ENCODE results near the gene SPEF2. TPM values are rescaled to one million over a fixed set of nuclear protein-coding genes. Genes with fewer than 3 reads are reported as not detected.

SPEF2 gene
- total RNA-seq, 1 experiment from 2014 or later, result 0.15 TPM

DNA sequence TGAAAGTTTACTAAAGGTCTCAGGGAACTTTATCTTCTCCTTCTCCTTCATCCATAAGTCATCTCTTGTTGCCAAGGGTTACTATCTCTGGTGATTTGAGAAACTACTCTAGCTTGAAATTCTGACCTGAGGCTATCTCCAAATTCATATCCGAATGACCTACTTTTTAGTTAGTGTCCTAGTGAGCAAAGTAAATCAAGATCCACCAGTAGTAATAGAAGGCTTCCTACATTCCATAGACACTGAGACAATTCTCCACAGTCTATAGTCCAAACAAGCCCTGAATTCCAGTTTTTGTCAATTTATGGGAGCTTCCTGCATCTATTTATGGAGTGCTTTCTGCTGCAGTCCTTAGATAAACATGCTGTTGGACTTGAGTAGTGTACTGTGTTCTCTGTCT lies 244.1 kb downstream of the SPEF2 start (continued):
- TF ChIP-seq, protein P1, sequence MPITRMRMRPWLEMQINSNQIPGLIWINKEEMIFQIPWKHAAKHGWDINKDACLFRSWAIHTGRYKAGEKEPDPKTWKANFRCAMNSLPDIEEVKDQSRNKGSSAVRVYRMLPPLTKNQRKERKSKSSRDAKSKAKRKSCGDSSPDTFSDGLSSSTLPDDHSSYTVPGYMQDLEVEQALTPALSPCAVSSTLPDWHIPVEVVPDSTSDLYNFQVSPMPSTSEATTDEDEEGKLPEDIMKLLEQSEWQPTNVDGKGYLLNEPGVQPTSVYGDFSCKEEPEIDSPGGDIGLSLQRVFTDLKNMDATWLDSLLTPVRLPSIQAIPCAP (CRISPR knock-in tag; IDR thresholded peaks at IDR 0.05), result no peak
- TF ChIP-seq, protein P2, sequence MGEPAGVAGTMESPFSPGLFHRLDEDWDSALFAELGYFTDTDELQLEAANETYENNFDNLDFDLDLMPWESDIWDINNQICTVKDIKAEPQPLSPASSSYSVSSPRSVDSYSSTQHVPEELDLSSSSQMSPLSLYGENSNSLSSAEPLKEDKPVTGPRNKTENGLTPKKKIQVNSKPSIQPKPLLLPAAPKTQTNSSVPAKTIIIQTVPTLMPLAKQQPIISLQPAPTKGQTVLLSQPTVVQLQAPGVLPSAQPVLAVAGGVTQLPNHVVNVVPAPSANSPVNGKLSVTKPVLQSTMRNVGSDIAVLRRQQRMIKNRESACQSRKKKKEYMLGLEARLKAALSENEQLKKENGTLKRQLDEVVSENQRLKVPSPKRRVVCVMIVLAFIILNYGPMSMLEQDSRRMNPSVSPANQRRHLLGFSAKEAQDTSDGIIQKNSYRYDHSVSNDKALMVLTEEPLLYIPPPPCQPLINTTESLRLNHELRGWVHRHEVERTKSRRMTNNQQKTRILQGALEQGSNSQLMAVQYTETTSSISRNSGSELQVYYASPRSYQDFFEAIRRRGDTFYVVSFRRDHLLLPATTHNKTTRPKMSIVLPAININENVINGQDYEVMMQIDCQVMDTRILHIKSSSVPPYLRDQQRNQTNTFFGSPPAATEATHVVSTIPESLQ (CRISPR knock-in tag; IDR thresholded peaks at IDR 0.05), result no peak
- no peak for TF ChIP-seq CREB1 (CRISPR knock-in tag; IDR thresholded peaks at IDR 0.05)
- TF ChIP-seq ZNF396 (CRISPR knock-in tag; IDR thresholded peaks at IDR 0.05; ENCODE audit: borderline replicate concordance), result no peak
- TF ChIP-seq, protein P3, sequence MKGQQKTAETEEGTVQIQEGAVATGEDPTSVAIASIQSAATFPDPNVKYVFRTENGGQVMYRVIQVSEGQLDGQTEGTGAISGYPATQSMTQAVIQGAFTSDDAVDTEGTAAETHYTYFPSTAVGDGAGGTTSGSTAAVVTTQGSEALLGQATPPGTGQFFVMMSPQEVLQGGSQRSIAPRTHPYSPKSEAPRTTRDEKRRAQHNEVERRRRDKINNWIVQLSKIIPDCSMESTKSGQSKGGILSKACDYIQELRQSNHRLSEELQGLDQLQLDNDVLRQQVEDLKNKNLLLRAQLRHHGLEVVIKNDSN (CRISPR knock-in tag; IDR thresholded peaks at IDR 0.05), result no peak
- no peak for TF ChIP-seq TCF7 (CRISPR knock-in tag; IDR thresholded peaks at IDR 0.05; ENCODE audit: low read depth)
- TF ChIP-seq HMGA2 (CRISPR knock-in tag; IDR thresholded peaks at IDR 0.05), result no peak

DNA sequence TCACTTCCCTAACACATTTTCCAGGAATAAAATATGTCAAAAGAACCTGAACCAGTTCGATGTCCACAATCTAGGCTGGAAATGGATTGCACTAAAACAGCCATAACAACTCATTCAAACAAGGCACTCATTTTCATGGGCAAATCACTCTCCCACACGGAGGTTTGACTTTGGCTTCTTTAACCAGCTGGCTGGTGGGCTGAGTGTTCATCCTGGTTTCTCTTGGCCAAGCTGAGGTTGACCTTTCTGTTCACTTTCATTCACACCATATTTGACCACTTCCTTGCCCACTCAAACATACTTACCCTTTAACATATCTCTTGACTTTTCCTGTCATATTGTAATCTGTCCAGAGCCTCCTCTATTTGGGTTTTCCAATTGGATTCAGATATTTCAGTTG lies 244.5 kb downstream of the SPEF2 start:
- ChIA-PET POLR2A (no interaction called here), CTCF (no interaction called here)
- H3K27me3 Mint-ChIP-seq (ENCODE audit: low read depth), result peaks cover 3% of the 10 kb centered on the region; the same call in 1 of the 2 replicates
- ATAC-seq (no peak), DNase-seq (ENCODE audit: low spot score) (no peak)
- H3K27ac Mint-ChIP-seq, result no peak overlapping the region
- H3K4me1 Mint-ChIP-seq, result peaks cover 37% of the 10 kb centered on the region
- H3K36me3 Mint-ChIP-seq, result peaks cover 6% of the 10 kb centered on the region; the same call in 1 of the 2 replicates
- H3K4me3 Mint-ChIP-seq, result no peak overlapping the region
- peaks cover 26% of the 10 kb centered on the region for H3K9me3 Mint-ChIP-seq
- no peak for TF ChIP-seq MXD4 (CRISPR knock-in tag; IDR thresholded peaks at IDR 0.05; ENCODE audit: borderline replicate concordance)
- TF ChIP-seq NR3C1 (CRISPR knock-in tag; conservative IDR thresholded peaks at IDR 0.05; ENCODE audit: low read depth), result no peak
- TF ChIP-seq, protein P2 (CRISPR knock-in tag; IDR thresholded peaks at IDR 0.05), result no peak
- TF ChIP-seq, protein P4, sequence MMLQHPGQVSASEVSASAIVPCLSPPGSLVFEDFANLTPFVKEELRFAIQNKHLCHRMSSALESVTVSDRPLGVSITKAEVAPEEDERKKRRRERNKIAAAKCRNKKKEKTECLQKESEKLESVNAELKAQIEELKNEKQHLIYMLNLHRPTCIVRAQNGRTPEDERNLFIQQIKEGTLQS (CRISPR knock-in tag; conservative IDR thresholded peaks at IDR 0.05), result no peak
- TF ChIP-seq EMX1 (CRISPR knock-in tag; IDR thresholded peaks at IDR 0.05), result no peak
- TF ChIP-seq GTF2I (CRISPR knock-in tag; conservative IDR thresholded peaks at IDR 0.05), result no peak
- no peak for TF ChIP-seq GABPB1 (CRISPR knock-in tag; IDR thresholded peaks at IDR 0.05)
- TF ChIP-seq, protein P5, sequence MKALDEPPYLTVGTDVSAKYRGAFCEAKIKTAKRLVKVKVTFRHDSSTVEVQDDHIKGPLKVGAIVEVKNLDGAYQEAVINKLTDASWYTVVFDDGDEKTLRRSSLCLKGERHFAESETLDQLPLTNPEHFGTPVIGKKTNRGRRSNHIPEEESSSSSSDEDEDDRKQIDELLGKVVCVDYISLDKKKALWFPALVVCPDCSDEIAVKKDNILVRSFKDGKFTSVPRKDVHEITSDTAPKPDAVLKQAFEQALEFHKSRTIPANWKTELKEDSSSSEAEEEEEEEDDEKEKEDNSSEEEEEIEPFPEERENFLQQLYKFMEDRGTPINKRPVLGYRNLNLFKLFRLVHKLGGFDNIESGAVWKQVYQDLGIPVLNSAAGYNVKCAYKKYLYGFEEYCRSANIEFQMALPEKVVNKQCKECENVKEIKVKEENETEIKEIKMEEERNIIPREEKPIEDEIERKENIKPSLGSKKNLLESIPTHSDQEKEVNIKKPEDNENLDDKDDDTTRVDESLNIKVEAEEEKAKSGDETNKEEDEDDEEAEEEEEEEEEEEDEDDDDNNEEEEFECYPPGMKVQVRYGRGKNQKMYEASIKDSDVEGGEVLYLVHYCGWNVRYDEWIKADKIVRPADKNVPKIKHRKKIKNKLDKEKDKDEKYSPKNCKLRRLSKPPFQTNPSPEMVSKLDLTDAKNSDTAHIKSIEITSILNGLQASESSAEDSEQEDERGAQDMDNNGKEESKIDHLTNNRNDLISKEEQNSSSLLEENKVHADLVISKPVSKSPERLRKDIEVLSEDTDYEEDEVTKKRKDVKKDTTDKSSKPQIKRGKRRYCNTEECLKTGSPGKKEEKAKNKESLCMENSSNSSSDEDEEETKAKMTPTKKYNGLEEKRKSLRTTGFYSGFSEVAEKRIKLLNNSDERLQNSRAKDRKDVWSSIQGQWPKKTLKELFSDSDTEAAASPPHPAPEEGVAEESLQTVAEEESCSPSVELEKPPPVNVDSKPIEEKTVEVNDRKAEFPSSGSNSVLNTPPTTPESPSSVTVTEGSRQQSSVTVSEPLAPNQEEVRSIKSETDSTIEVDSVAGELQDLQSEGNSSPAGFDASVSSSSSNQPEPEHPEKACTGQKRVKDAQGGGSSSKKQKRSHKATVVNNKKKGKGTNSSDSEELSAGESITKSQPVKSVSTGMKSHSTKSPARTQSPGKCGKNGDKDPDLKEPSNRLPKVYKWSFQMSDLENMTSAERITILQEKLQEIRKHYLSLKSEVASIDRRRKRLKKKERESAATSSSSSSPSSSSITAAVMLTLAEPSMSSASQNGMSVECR (CRISPR knock-in tag; IDR thresholded peaks at IDR 0.05; ENCODE audit: borderline replicate concordance), result no peak
- no peak for TF ChIP-seq ZNF121 (CRISPR knock-in tag; IDR thresholded peaks at IDR 0.05)
- TF ChIP-seq ZNF317 (CRISPR knock-in tag; IDR thresholded peaks at IDR 0.05; ENCODE audit: borderline replicate concordance, low read depth), result no peak
- no peak for TF ChIP-seq FOXP1 (CRISPR knock-in tag; IDR thresholded peaks at IDR 0.05; ENCODE audit: borderline replicate concordance)
- TF ChIP-seq NR2C2 (CRISPR knock-in tag; IDR thresholded peaks at IDR 0.05), result no peak
- no peak for TF ChIP-seq ZNF423 (CRISPR knock-in tag; IDR thresholded peaks at IDR 0.05)
- TF ChIP-seq, protein P6, sequence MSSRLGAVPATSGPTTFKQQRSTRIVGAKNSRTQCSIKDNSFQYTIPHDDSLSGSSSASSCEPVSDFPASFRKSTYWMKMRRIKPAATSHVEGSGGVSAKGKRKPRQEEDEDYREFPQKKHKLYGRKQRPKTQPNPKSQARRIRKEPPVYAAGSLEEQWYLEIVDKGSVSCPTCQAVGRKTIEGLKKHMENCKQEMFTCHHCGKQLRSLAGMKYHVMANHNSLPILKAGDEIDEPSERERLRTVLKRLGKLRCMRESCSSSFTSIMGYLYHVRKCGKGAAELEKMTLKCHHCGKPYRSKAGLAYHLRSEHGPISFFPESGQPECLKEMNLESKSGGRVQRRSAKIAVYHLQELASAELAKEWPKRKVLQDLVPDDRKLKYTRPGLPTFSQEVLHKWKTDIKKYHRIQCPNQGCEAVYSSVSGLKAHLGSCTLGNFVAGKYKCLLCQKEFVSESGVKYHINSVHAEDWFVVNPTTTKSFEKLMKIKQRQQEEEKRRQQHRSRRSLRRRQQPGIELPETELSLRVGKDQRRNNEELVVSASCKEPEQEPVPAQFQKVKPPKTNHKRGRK (CRISPR knock-in tag; IDR thresholded peaks at IDR 0.05; ENCODE audit: borderline replicate concordance), result no peak
- TF ChIP-seq NR1H2 (CRISPR knock-in tag; IDR thresholded peaks at IDR 0.05), result no peak
- TF ChIP-seq TP53 (CRISPR knock-in tag; IDR thresholded peaks at IDR 0.05), result no peak
- TF ChIP-seq, protein P7, sequence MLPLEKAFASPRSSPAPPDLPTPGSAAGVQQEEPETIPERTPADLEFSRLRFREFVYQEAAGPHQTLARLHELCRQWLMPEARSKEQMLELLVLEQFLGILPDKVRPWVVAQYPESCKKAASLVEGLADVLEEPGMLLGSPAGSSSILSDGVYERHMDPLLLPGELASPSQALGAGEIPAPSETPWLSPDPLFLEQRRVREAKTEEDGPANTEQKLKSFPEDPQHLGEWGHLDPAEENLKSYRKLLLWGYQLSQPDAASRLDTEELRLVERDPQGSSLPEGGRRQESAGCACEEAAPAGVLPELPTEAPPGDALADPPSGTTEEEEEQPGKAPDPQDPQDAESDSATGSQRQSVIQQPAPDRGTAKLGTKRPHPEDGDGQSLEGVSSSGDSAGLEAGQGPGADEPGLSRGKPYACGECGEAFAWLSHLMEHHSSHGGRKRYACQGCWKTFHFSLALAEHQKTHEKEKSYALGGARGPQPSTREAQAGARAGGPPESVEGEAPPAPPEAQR (CRISPR knock-in tag; IDR thresholded peaks at IDR 0.05), result no peak
